Upper lobe of left lung (tissue), 6 donors: ENCODE results near the gene THOC6. TPM values are rescaled to one million over a fixed set of nuclear protein-coding genes. Genes with fewer than 3 reads are reported as not detected.

ENCODE experiments used
- ATAC-seq, 2 donors: fragments of 200-7000 bp; cut with Tn5 transposase; one replicate each; pipeline ENCODE4 v1.9.1; 2022; ENCODE audit warnings: mild to moderate bottlenecking in 2 of 2, moderate library complexity in 2 of 2; ENCODE audit not compliant: low FRiP score in 2 of 2
- DNase-seq, 2 donors: peaks; one replicate each; pipeline ENCODE4 v3.0.0-alpha.2; 2019 to 2020
- H3K27ac ChIP-seq, 4 donors: fragments of 200-600 bp; sonication (generic); one replicate each; pipeline ENCODE4 v1.5.1; 2016 to 2019
- H3K27me3 ChIP-seq, 4 donors: fragments of 200-600 bp; sonication (generic); one replicate each; pipeline ENCODE4 v1.5.1; 2017 to 2019
- H3K36me3 ChIP-seq, 4 donors: fragments of 200-600 bp; sonication (generic); one replicate each; pipeline ENCODE4 v1.5.1; 2016 to 2019
- H3K4me1 ChIP-seq, 4 donors: fragments of 200-600 bp; sonication (generic); one replicate each; pipeline ENCODE4 v1.5.1; 2018 to 2019
- H3K4me3 ChIP-seq, 4 donors: fragments of 200-600 bp; sonication (generic); one replicate each; pipeline ENCODE4 v1.5.1; 2017 to 2019; ENCODE audit warnings: mild to moderate bottlenecking in 2 of 4, moderate library complexity in 1 of 4
- H3K9me3 ChIP-seq, 4 donors: fragments of 200-600 bp; sonication (generic); one replicate each; pipeline ENCODE4 v1.5.1; 2018 to 2019
- CTCF ChIP-seq, 6 experiments: fragments of 450-650 bp in 4 of 6; fragments of 200-600 bp in 2 of 6; sonication (generic) in 2 of 6; IDR thresholded peaks; one replicate each; pipeline ENCODE4 v1.5.1; 2016 to 2019; ENCODE audit warnings: antibody characterized with exemption in 6 of 6
- EP300 ChIP-seq, 4 donors: sonication (generic); formaldehyde crosslinking; IDR thresholded peaks; one replicate each; pipeline ENCODE4 v1.5.1; 2017; ENCODE audit warnings: antibody characterized with exemption in 4 of 4, control low read depth in 2 of 4
- POLR2A ChIP-seq, 4 donors: fragments of 450-650 bp; IDR thresholded peaks; one replicate each; pipeline ENCODE4 v1.5.1; 2016 to 2017; ENCODE audit warnings: antibody characterized with exemption in 4 of 4, mild to moderate bottlenecking in 2 of 4
- POLR2AphosphoS5 ChIP-seq, 2 donors: sonication (generic); formaldehyde crosslinking; IDR thresholded peaks; one replicate each; pipeline ENCODE4 v1.5.1; 2017; ENCODE audit warnings: antibody characterized with exemption in 2 of 2
- WGBS, 2 donors: methylation state at CpG; one replicate each; pipeline ENCODE4 v1.1.5; 2017 to 2018; 5-methylcytosine and 5-hydroxymethylcytosine counted together
- total RNA-seq, 6 donors: library from RNA; depleted of rRNA in 4 of 6; stranded (reverse); fragments of >200 nt in 4 of 6; gene quantifications; one replicate each; pipeline versions ENCODE4 v1.1.0 to v1.2.1, GENCODE V29; 2016 to 2021
- donor health status: DM: no; HTN: no; CAD: no; lungs with moderate emphysema.
- donor health status: DM: no; HTN: yes; CAD: no; lungs with severe emphysema.

Gene THOC6
- total RNA-seq, 6 donors from 2014 or later = 18.5 to 40.8 (median 33.1) TPM

GRCh38 chr16:2976673-2977072 is 47.2 kb upstream of the THOC6 start:
- Histone ChIP-seq H3K9me3 (no peaks in the 10 kb centered on the region), H3K27ac (no peak overlapping the region), H3K27me3 (no peaks in the 10 kb centered on the region), H3K4me3 (no peak overlapping the region), H3K36me3 (no peaks in the 10 kb centered on the region), H3K4me1 (peaks cover 13 to 27% (median 14%) of the 10 kb centered on the region in 4 donors)
- DNase-seq (peak in 1 of 2 donors; percentile 77), ATAC-seq (no peak)
- WGBS, 2 donors = 97 to 99% methylated on average over 12 to 15 of the region's 15 CpGs
- TF ChIP-seq CTCF (IDR thresholded peaks at IDR 0.05) (no peak), POLR2AphosphoS5 (IDR thresholded peaks at IDR 0.05) (no peak), EP300 (IDR thresholded peaks at IDR 0.05) (no peak), POLR2A (IDR thresholded peaks at IDR 0.05) (no peak)

- Histone ChIP-seq H3K36me3 (no peaks in the 10 kb centered on the region), H3K9me3 (no peaks in the 10 kb centered on the region), H3K27me3 (no peaks in the 10 kb centered on the region), H3K4me1 (peaks cover 13 to 27% (median 14%) of the 10 kb centered on the region in 4 donors), H3K27ac (no peak overlapping the region), H3K4me3 (no peak overlapping the region)
- peak in 1 of 2 donors; percentile 59 for DNase-seq
- TF ChIP-seq POLR2AphosphoS5 (IDR thresholded peaks at IDR 0.05) (no peak), EP300 (IDR thresholded peaks at IDR 0.05) (no peak), CTCF (IDR thresholded peaks at IDR 0.05) (no peak), POLR2A (IDR thresholded peaks at IDR 0.05) (no peak)
- 69 to 73% methylated on average over 4 to 6 of the region's 6 CpGs for WGBS, 2 donors
- ATAC-seq = peak in 1 of 2 donors; percentile 47
Observed at GRCh38 chr16:2977440-2977839, 46.4 kb upstream of the THOC6 start.

GRCh38 chr16:2979669-2980226 is 44.1 kb upstream of the THOC6 start:
- peak overlapping the region in 1 of 4 donors; percentile 88 for H3K27ac ChIP-seq
- H3K9me3 ChIP-seq = no peaks in the 10 kb centered on the region
- 8% methylated on average over 17 to 20 of the region's 43 CpGs for WGBS, 2 donors
- TF ChIP-seq POLR2AphosphoS5 (IDR thresholded peaks at IDR 0.05) (no peak), CTCF (IDR thresholded peaks at IDR 0.05) (no peak), POLR2A (IDR thresholded peaks at IDR 0.05) (no peak), EP300 (IDR thresholded peaks at IDR 0.05) (no peak)
- peaks cover 17 to 39% (median 23%) of the 10 kb centered on the region in 4 donors for H3K4me1 ChIP-seq
- DNase-seq (peak in 1 of 2 donors; percentile 80), ATAC-seq (no peak)
- no peaks in the 10 kb centered on the region for H3K36me3 ChIP-seq
- peak overlapping the region; percentile 57 to 82 (median 68) for H3K4me3 ChIP-seq
- no peaks in the 10 kb centered on the region for H3K27me3 ChIP-seq

DNA sequence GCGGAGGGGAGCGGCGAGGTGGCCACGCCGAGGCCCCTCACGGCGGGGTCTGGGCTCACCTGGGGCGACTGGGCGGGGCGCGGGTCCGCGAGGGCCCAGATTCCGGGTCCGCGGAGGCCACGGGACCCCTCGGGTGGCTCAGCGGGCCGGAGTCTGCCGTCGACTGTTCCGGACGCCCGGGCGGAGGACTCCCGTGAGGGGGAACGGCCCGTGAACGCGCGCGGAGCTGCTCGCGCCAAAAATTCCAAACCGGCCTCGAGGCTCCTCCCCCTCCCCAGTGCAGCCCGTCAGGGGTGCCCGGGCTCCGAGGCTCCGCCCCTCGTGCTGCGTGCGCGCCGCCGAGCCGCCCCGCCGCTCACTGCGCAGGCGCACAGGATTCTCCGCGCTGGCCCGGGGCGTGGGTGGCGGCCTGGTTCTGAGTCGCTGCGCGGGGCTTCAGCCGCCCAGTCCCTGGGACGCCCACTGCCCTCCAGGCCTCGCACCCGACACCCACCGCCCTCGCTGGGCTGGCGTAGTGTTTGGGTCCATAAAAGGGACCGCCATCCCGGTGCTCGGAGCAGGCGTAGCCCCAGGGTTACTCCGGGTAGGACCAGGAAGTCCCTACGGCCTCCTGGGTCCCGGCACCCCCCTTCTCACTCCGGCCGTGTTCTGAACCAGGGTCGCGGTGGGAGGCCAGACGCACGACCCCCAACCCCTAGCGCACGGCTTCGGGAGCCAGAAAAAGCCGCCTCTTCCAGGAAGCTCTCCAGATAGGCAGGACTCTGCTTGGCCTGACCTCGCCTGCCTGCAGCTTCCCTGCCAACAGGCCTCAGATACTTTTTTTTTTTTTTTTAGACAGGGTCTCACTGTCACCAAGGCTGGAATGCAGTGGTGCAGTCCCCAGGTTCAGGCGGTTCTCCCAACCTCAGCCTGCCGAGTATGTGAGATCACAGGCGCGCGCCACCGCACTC is 43.3 kb upstream of the THOC6 start, which contains the start of gene PKMYT1:
PKMYT1 (minus strand) TSS at position 220 of the 950 bp plus-strand sequence. CDS start 789 bp downstream, outside the sequence.
- Histone ChIP-seq H3K27ac (peak within 1 kb of the TSS; percentile 79 to 96 (median 86)), H3K9me3 (no peaks in the 10 kb centered on the region), H3K27me3 (no peaks in the 10 kb centered on the region), H3K4me1 (peaks cover 17 to 39% (median 24%) of the 10 kb centered on the region in 4 donors), H3K36me3 (no peaks in the 10 kb centered on the region), H3K4me3 (peak within 1 kb of the TSS; percentile 57 to 82 (median 68))
- TF ChIP-seq POLR2A (IDR thresholded peaks at IDR 0.05) (peak; percentile 56 to 99 (median 88)), CTCF (IDR thresholded peaks at IDR 0.05) (peak in 1 of 6 experiments; percentile 34), POLR2AphosphoS5 (IDR thresholded peaks at IDR 0.05) (peak; percentile 95 to 98), EP300 (IDR thresholded peaks at IDR 0.05) (peak in 1 of 4 donors; percentile 48)
- DNase-seq = peak; percentile 90 to 99
- WGBS, 2 donors = 14 to 78% methylated on average over 7 to 38 of the region's 91 CpGs
- ATAC-seq = peak; percentile 92 to 97
